MM.1S (cell line): ENCODE measurements around the gene USP12.

Experiments
- DNase-seq: peaks from one replicate; pipeline ENCODE4 v3.0.0-alpha.2; 2015
- H2AFZ ChIP-seq: fragments of 300-600 bp; sonication (generic); 2 replicates; pipeline ENCODE4 v1.6.0; 2016; ENCODE audit warnings: antibody characterized with exemption, low read length
- H3F3A ChIP-seq: fragments of 300-600 bp; sonication (generic); 2 replicates; pipeline ENCODE4 v1.6.1; 2016; ENCODE audit warnings: mild to moderate bottlenecking, antibody characterized with exemption, low read length, moderate library complexity, mixed read lengths; ENCODE audit not compliant: insufficient read depth
- H3K27ac ChIP-seq: fragments of 300-600 bp; sonication (generic); 2 replicates; pipeline ENCODE4 v1.5.1; 2016; ENCODE audit warnings: mild to moderate bottlenecking, low read length
- H3K27me3 ChIP-seq: fragments of 300-600 bp; sonication (generic); replicated peaks from 2 replicates; pipeline ENCODE4 v1.6.0; 2016; ENCODE audit warnings: low read length; ENCODE audit not compliant: insufficient read depth
- H3K36me3 ChIP-seq: fragments of 300-600 bp; sonication (generic); replicated peaks from 2 replicates; pipeline ENCODE4 v1.6.1; 2016; ENCODE audit warnings: mild to moderate bottlenecking, low read length, mixed read lengths; ENCODE audit not compliant: insufficient read depth
- H3K4me1 ChIP-seq: fragments of 300-600 bp; sonication (generic); 2 replicates; pipeline ENCODE4 v1.6.1; 2016; ENCODE audit warnings: low read length, mixed read lengths
- H3K4me2 ChIP-seq: fragments of 300-600 bp; sonication (generic); 2 replicates; pipeline ENCODE4 v1.6.0; 2016; ENCODE audit warnings: low read depth, low read length
- H3K4me3 ChIP-seq: fragments of 300-600 bp; sonication (generic); 2 replicates; pipeline ENCODE4 v1.5.1; 2016; ENCODE audit warnings: low read length, mixed read lengths
- H3K79me2 ChIP-seq: fragments of 300-600 bp; sonication (generic); 2 replicates; pipeline ENCODE4 v1.6.1; 2016; ENCODE audit warnings: mixed run types, low read length, mixed read lengths
- H3K9ac ChIP-seq: fragments of 300-600 bp; sonication (generic); 2 replicates; pipeline ENCODE4 v1.6.1; 2016; ENCODE audit warnings: low read length, mixed read lengths
- H3K9me2 ChIP-seq: fragments of 300-600 bp; sonication (generic); replicated peaks from 2 replicates; pipeline ENCODE4 v1.6.1; 2016; ENCODE audit warnings: mild to moderate bottlenecking, low read length, mixed read lengths; ENCODE audit not compliant: insufficient read depth
- H3K9me3 ChIP-seq: fragments of 300-600 bp; sonication (generic); replicated peaks from 2 replicates; pipeline ENCODE4 v1.6.1; 2016; ENCODE audit warnings: mild to moderate bottlenecking, low read length, mixed read lengths; ENCODE audit not compliant: insufficient read depth
- H4K20me1 ChIP-seq: fragments of 300-600 bp; sonication (generic); 2 replicates; pipeline ENCODE4 v1.6.1; 2016; ENCODE audit warnings: mild to moderate bottlenecking, low read length, moderate library complexity, mixed read lengths; ENCODE audit not compliant: insufficient read depth
- CTCF ChIP-seq: fragments of 300-600 bp; sonication (generic); IDR thresholded peaks from 2 replicates; pipeline ENCODE4 v1.5.1; 2016; ENCODE audit warnings: antibody characterized with exemption, low read length, mixed read lengths
- EZH2 ChIP-seq: fragments of 300-600 bp; sonication (generic); optimal IDR thresholded peaks from 2 replicates; pipeline ENCODE3; 2017; ENCODE audit warnings: low read depth, mild to moderate bottlenecking, antibody characterized with exemption, low read length, mixed read lengths
- EZH2phosphoT487 ChIP-seq: fragments of 300-600 bp; sonication (generic); IDR thresholded peaks from 2 replicates; pipeline ENCODE4 v1.6.1; 2018; ENCODE audit warnings: antibody characterized with exemption, low read length

The USP12 gene

GRCh38 chr13:27110056-27110746 lies 61.4 kb downstream of the USP12 start:
- no peaks in the 10 kb centered on the region for H3F3A ChIP-seq
- no peaks in the 10 kb centered on the region for H4K20me1 ChIP-seq
- no peak for DNase-seq
- H3K36me3 ChIP-seq: no peaks in the 10 kb centered on the region
- H3K79me2 ChIP-seq: no peaks in the 10 kb centered on the region
- H3K27me3 ChIP-seq: no peaks in the 10 kb centered on the region
- no peak overlapping the region for H2AFZ ChIP-seq
- H3K9me2 ChIP-seq: no peaks in the 10 kb centered on the region
- H3K9ac ChIP-seq: no peak overlapping the region
- H3K4me3 ChIP-seq: no peak overlapping the region
- H3K4me1 ChIP-seq: no peaks in the 10 kb centered on the region
- no peak overlapping the region for H3K4me2 ChIP-seq
- no peak for TF ChIP-seq EZH2phosphoT487
- no peak for TF ChIP-seq CTCF
- TF ChIP-seq EZH2: no peak
- no peak overlapping the region for H3K27ac ChIP-seq
- no peaks in the 10 kb centered on the region for H3K9me3 ChIP-seq

- Histone ChIP-seq H3K9me3 (no peaks in the 10 kb centered on the region), H2AFZ (no peak overlapping the region), H3K27me3 (no peaks in the 10 kb centered on the region), H3K79me2 (no peaks in the 10 kb centered on the region), H3K9me2 (no peaks in the 10 kb centered on the region), H3K36me3 (no peaks in the 10 kb centered on the region), H3K4me1 (no peaks in the 10 kb centered on the region), H3K4me3 (no peak overlapping the region), H3K27ac (no peak overlapping the region), H4K20me1 (no peaks in the 10 kb centered on the region), H3F3A (no peaks in the 10 kb centered on the region), H3K9ac (no peak overlapping the region), H3K4me2 (no peak overlapping the region)
- TF ChIP-seq EZH2phosphoT487 (no peak), CTCF (no peak), EZH2 (no peak)
- no peak for DNase-seq
These were observed 65.5 kb downstream of the USP12 start for GRCh38 chr13:27106144-27106543.

GRCh38 chr13:27104606-27105005 lies 67.0 kb downstream of the USP12 start:
- H3K4me2 ChIP-seq: no peak overlapping the region
- no peaks in the 10 kb centered on the region for H3K79me2 ChIP-seq
- no peaks in the 10 kb centered on the region for H3F3A ChIP-seq
- H4K20me1 ChIP-seq: no peaks in the 10 kb centered on the region
- no peaks in the 10 kb centered on the region for H3K27me3 ChIP-seq
- no peaks in the 10 kb centered on the region for H3K9me2 ChIP-seq
- no peak overlapping the region for H2AFZ ChIP-seq
- no peak for DNase-seq
- no peaks in the 10 kb centered on the region for H3K36me3 ChIP-seq
- no peak overlapping the region for H3K4me3 ChIP-seq
- H3K4me1 ChIP-seq: no peaks in the 10 kb centered on the region
- no peak overlapping the region for H3K9ac ChIP-seq
- no peak overlapping the region for H3K27ac ChIP-seq
- H3K9me3 ChIP-seq: no peaks in the 10 kb centered on the region
- no peak for TF ChIP-seq CTCF
- no peak for TF ChIP-seq EZH2phosphoT487
- no peak for TF ChIP-seq EZH2
